ENCODE data around the gene HPGDS.
"Not testable (repeated sequence)": the region's sequence is repeated elsewhere in the genome, so short reads cannot be mapped to it uniquely, and the experiment has no call there.

HPGDS gene

GRCh38 chr4:94307231-94307871 is 35.3 kb downstream of the HPGDS start:
- no peak for DNase-seq

- DNase-seq: no peak
Observed at GRCh38 chr4:94306713-94307112, 35.9 kb downstream of the HPGDS start.

- DNase-seq: no peak
Observed at GRCh38 chr4:94305466-94306225, 37.0 kb downstream of the HPGDS start.

- DNase-seq: no peak
Observed at GRCh38 chr4:94304365-94304971, 38.2 kb downstream of the HPGDS start.

- DNase-seq: no peak
Observed at GRCh38 chr4:94302191-94302590, 40.4 kb downstream of the HPGDS start.

- no peak for DNase-seq
Observed at GRCh38 chr4:94298725-94299252, 43.8 kb downstream of the HPGDS start.

GRCh38 chr4:94295473-94295872 is 47.2 kb downstream of the HPGDS start:
- not testable (repeated sequence) for DNase-seq

- DNase-seq: not testable (repeated sequence)
Observed at GRCh38 chr4:94293981-94294380, 48.7 kb downstream of the HPGDS start.

- no peak for DNase-seq
Observed at GRCh38 chr4:94290245-94290644, 52.4 kb downstream of the HPGDS start.

GRCh38 chr4:94285666-94286065 is 57.0 kb downstream of the HPGDS start:
- no peak for DNase-seq

GRCh38 chr4:94284889-94285288 is 57.7 kb downstream of the HPGDS start:
- no peak for DNase-seq

GRCh38 chr4:94278781-94279180 is 63.9 kb downstream of the HPGDS start:
- DNase-seq: no peak

- DNase-seq: no peak
Observed at GRCh38 chr4:94277534-94277933, 65.1 kb downstream of the HPGDS start.

- DNase-seq: no peak
Observed at GRCh38 chr4:94276204-94276603, 66.4 kb downstream of the HPGDS start.

GRCh38 chr4:94274912-94275311 is 67.7 kb downstream of the HPGDS start:
- DNase-seq: no peak

GRCh38 chr4:94271248-94271647 is 71.4 kb downstream of the HPGDS start:
- no peak for DNase-seq

- no peak for DNase-seq
Observed at GRCh38 chr4:94267037-94267436, 75.6 kb downstream of the HPGDS start.

GRCh38 chr4:94262163-94263016 is 80.2 kb downstream of the HPGDS start:
- DNase-seq: no peak

GRCh38 chr4:94256828-94257227 is 85.8 kb downstream of the HPGDS start:
- DNase-seq: no peak

- DNase-seq: no peak
Observed at GRCh38 chr4:94256144-94256783, 86.4 kb downstream of the HPGDS start.

- DNase-seq: no peak
Observed at GRCh38 chr4:94253036-94253435, 89.6 kb downstream of the HPGDS start.

- no peak for DNase-seq
Observed at GRCh38 chr4:94251094-94251493, 91.5 kb downstream of the HPGDS start.

Measured in central memory CD4-positive, alpha-beta T cell (primary cell).